OCI-M2 (cell line): ENCODE data around the gene BDNF.
"Not testable (repeated sequence)": the region's sequence is repeated elsewhere in the genome, so short reads cannot be mapped to it uniquely, and the experiment has no call there.

Experiments used
- DNase-seq: peaks from one replicate; lab custom pipeline; 2025; ENCODE audit not compliant: unreplicated experiment; lab: John Stamatoyannopoulos, UW

The BDNF gene

DNA sequence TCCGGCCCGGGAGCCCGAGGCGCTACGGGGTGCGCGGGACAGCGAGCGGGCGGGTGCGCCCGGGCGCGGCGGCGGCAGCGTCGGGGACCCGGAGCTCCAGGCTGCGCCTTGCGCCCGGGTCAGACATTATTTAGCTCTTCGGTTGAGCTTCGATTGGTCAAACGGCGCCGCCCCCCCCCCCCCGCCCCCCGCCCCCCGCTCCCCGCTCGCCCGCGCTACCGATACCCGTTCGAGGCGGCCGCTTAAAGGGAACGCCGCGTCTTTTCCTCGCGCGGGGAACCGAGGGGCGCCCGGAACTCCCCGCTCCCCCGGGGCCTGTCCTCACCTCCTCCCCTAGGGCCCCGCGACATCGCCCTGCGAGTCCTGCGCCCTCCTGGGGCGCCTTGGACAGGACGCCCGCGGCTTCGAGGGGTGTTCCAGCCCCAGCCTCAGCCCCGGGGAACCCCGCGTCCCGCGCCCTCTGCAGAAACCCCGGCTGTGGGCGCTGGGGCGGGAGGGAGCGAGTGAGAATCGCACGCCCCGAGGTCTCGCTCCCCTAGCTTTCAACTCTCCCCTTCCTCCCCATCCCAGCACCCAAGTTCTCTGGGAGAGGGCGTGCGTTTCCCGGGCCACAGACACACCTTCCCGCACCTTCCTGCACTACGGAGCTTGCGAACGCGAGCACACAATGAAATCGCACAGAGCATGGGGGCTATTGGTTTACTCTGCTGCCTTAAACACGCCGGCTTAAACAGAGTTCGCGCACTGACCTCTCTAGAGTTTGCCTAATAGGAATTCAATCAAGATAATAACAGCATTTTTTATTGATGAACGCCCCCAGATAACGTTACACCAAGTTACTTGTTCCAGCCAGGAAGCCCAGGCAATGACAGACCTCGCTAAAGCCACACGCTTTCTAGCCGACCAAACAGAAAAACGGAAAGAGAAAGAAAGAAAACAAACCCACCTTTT is at the start of gene BDNF:
Gene BDNF (minus strand): TSS at position 105 of the 951 bp plus-strand sequence. CDS start 41,891 bp downstream, outside the sequence.
- DNase-seq, result no peak

GRCh38 chr11:27740362-27741013 is 40.2 kb upstream of the BDNF start:
- no peak for DNase-seq

GRCh38 chr11:27735281-27735680 is 35.0 kb upstream of the BDNF start:
- DNase-seq, result no peak

DNA sequence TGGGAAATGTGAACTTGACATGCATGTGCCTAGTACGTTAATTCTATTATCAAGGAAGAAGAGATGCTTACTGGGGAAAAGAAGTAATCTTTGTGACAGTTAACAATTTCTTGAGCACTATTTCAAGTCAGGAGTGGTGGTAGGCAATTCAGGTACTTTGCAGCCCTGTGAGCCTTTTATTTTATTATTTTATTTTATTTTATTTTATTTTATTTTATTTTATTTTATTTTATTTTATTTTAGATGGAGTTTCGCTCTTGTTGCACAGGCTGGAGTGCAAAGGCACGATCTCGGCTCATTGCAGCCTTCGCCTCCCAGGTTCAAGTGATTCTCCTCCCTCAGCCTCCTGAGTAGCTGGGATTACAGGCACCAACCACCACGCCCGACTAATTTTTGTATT is 31.5 kb upstream of the BDNF start:
- DNase-seq, result not testable (repeated sequence)

- no peak for DNase-seq
Observed at GRCh38 chr11:27726981-27727380, 26.7 kb upstream of the BDNF start.

DNA sequence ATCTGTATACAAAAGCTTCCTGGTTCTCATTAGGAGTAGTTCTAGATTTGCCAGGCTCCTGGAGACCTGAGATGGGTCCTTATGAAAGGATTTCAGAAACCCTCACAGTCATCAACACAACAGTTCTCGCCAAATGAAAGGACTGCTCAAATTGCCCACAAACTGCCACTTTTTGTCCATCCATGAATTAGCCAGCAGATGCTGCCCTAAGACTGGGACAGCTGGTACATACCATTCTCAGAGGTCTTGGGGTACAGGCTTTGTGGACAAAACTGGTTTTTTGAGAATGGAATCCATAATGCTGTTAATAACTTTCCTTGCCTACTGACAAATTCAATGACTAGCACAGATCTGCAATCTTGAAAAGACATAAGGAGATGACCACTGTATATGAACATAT is 23.4 kb upstream of the BDNF start:
- no peak for DNase-seq

DNA sequence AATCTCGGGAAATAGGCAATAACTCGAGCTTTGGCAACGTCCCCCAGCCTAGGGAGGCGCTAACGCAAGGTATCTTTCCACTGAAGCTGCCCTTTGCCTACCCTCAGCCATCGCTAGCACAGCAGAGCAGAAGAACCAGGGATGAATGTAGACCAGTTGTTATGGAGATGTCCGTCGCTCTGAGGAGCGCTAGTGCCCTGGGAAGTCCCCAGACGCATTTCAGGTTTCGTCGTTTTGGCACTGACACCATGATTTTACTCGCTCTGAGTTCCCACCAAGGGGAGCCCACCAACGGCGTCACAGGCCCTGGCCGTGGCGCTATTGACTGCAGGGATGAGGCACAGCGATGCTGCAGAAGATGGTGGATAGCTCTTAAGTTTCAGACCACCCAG is 22.7 kb upstream of the BDNF start:
- DNase-seq, result no peak

DNA sequence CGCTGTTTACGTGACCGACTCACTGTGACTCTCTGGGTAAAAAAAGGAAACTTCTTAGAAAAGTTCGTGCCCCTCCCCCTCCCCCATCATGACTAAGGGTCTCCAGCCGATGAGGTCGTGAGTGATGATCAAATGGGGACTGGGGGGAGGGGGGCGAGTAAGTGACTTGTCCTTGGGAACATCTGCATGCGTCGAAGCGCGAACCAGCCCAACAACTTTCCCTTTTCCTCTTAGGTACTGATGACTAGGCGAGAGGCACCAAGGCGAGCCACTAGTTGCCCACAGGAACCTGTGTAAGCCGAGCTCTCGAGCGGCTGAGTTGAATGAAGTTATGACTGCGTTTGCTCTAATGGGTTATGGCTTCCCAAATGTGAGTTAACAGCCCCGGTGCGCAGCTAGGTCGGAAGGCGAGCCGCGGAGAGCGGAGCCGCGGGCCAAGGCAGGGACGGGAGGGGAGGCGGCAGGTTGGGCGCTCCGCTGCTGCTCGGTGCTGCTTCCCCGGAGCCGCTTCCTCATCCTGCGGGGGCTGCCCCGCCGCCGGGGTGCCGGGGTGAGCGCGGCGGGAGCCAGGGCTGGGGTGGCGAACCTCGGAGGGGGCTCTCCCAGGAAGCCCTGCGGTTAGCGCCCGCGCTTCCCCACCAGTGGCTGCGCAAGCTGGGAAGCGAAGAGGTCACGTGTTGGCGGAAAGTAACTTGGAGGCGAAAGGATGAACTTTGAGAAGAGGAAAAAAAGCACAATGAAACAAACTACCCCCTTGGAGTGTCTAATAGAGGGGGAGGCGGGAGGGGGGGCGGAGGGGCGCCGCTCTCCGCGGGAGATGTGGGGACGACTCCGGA is 22.1 kb upstream of the BDNF start:
- no peak for DNase-seq

DNA sequence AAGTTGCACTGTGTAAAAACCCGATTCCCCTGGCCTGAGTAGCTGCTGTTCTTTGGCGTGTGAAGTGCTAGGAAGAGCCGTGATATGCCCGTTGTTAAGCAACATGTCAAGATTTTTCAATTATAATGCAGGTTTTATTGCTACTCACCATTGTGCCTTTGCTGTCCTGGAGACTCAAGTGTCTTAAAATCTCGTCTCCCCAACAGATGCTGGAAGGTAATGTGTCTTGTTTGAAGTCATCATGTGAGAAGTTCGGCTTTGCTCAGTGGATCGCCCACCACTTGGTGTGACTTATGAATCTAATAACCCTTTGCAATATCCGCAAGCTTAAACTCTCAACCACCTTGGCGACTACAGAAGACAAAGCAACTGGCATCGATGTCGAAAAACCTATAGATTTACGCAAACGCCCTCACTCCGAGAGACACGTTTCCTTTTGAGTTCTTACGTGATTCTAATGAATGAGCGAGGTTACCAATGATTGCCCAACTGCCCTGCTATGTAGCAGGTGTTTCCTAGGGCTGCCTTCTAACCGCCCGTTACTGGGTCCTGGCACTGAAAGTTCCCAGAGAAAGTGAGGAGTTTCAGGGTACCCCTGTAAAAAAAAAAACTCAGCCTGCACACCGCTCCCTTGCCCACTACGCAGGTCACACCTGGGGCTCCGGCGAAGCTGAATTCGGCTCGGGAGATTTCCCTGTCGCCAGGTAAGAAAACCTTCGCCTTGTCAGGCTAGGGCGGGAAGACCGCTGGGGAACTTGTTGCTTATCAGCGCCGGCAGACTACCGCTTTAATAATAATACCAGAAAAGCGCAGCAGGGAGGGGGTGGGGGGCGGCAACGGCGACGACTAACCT is 21.2 kb upstream of the BDNF start:
- no peak for DNase-seq

DNA sequence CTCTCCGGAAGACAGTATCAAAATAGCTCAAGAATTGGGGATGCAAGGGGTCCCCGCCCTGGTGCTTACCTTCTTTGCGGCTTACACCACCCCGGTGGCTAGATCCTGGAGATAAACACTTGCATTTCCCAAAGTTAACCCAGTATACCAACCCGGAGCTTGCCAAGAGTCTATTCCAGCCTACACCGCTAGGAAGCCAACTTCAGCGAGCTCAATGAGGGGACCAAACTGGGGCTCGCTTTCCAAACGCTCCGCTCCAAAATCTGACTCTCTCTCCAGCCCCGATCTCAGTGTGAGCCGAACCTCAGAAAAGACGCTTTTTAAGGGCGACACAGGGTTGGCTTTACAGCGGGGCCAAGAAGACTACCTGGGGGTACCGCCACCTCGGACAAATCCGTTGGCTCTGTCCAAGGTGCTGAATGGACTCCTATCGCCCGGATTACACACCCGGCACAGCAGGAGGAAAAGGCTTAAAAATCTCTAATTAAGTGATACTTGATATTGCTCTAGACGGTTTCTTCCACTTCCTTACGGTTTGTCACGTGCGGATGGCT is 20.1 kb upstream of the BDNF start:
- DNase-seq, result no peak

DNA sequence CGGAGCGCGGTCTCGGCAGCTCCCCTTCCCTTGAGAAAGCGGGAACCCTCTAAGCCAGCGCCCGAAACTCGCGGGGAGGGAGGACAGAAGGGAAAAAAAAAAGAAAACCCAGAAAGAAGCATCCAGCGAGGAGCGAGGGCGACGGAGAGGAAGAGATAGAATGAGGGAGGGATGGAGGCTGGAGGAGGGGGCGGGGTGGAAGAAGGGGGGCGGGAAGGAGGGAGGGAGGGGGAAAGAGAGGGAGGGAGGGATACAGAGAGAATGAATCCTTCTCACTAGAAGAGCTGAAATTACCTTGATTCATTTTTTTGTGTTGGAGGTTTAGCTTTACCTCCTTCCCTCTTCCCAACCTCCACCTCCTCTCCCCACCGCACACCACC is 19.3 kb upstream of the BDNF start:
- no peak for DNase-seq

DNA sequence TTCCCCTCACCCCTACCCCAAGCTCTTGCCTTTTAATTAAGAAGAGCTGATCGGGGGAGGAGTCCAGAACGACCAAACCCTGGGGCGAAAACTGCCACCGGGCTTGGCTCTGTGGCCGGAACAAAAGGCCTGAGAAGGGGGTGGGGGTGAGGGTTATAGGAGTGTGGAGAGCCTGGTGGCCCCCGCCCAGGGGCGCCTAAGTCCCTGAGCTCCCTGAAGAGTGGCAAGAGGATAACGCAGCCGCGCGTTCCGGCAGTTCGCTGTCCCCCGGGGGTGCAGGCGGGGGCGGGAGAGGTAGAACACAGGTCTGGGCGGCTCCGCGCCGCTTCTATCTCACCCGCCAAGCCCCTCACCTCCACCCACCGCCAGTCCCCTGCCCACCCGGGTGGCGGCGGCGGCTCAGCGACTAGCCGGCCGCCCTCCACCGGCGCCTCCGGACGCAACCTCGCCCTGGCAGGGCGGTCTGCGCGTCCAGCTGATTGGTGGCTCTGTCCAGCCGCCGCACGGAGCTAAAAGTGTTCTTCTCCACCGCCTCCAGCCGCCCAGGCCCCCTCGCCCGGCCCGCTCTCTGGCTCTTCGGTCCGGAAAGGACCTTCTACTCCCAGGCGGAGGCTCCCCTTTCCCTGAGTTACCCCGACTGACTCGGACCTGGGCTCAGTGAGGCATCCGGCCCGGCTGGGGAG is 18.7 kb upstream of the BDNF start:
- no peak for DNase-seq

- no peak for DNase-seq
Observed at GRCh38 chr11:27718346-27718862, 18.1 kb upstream of the BDNF start.

DNA sequence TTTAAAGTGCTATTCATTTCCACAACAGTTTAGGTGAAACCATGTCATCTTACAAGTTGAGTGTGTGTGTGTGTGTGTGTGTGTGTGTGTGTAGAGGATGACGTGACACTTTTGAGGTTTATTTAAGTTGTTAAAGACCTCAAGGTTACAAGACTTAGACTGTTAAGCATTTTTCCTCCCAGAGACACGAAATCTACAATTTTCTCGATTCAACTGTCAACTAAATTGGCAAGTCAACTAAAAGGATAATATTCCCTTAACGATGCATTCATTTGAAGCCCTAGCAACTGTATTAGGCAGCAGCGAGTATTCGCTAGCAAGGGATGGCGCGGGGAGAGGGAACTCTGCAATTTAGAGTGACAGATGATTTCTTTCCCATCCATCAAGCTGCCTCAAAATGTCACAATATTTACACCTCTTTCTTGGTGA is 17.6 kb upstream of the BDNF start:
- no peak for DNase-seq

- no peak for DNase-seq
Observed at GRCh38 chr11:27717377-27717776, 17.1 kb upstream of the BDNF start.

GRCh38 chr11:27716835-27717234 is 16.6 kb upstream of the BDNF start:
- no peak for DNase-seq

DNA sequence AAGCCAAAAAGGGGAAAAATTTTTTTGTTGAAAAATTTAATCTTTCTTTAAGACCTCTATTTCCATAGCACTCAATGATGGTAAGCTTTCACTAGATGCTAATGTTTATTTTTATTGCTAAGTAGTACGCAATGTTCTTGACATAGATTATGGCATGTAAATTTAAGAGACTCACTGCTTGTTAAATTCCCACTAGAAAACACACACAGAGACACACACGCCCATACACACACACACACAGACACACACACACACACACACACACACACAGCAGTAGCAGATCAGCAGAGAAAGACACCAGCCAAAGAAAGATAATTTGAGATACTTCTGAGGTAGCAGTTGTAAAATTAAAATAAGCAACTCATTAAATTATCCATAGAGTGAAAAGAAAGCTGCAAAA is 16.0 kb upstream of the BDNF start:
- DNase-seq, result no peak

DNA sequence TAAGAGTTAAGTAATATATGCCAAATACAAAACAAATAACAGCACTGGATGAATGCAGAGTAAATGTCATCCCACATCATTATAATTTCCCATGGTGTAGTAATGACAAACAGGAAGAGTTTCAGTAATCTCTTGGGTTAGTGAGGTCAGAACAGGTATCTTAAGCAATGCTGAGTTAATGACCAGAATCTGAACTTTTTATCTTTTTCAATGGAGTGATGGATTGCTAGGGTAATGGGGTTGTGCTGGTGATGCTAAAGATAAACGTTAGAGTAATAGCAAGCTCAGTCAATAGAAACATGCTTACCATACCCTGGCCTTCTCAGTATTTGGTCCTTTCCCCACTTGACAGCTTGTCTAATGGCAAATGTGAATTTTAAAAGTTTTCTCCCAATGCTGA is 11.5 kb upstream of the BDNF start:
- no peak for DNase-seq

- DNase-seq, result no peak
Observed at GRCh38 chr11:27710536-27710935, 10.3 kb upstream of the BDNF start.
